B cell (primary cell): Measurements from ENCODE around the gene PM20D2. TPM values are rescaled to one million over a fixed set of nuclear protein-coding genes. Genes with fewer than 3 reads are reported as not detected.

Experiments
- ATAC-seq: fragments of 200-7000 bp; cut with Tn5 transposase; one replicate; pipeline ENCODE4 v1.10.0; 2021; ENCODE audit warnings: low read depth, mild to moderate bottlenecking, moderate number of reproducible peaks, moderate library complexity
- CTCF ChIA-PET: fragments of 350-600 bp; sonication (Branson Sonifier 250); formaldehyde crosslinking; loops from one replicate; lab custom pipeline; 2021; ENCODE audit warnings: antibody characterized with exemption, inconsistent platforms; lab: Charles Lee
- POLR2A ChIA-PET: fragments of 350-600 bp; sonication (Branson Sonifier 250); formaldehyde crosslinking; loops from one replicate; lab custom pipeline; 2021; ENCODE audit warnings: antibody characterized with exemption; lab: Charles Lee
- DNase-seq: peaks from one replicate; pipeline ENCODE4 v3.0.0; 2013
- H2AFZ ChIP-seq: 2 replicates; pipeline ENCODE4 v1.6.1; 2012; ENCODE audit warnings: mild to moderate bottlenecking, low read depth, low read length; ENCODE audit not compliant: insufficient read depth, poor library complexity, severe bottlenecking
- H3K27ac ChIP-seq, 2 donors: 1 replicate in 1 of 2; 2 replicates in 1 of 2; pipeline ENCODE4 v1.5.1; 2012 to 2013; ENCODE audit warnings: low read length in 2 of 2, mild to moderate bottlenecking in 2 of 2, moderate library complexity in 1 of 2
- H3K27me3 ChIP-seq, 4 experiments: fragments of 200-600 bp in 1 of 4; sonication (generic) in 1 of 4; replicated peaks in 1 of 4; 1 replicate in 2 of 4; 2 replicates in 2 of 4; pipeline versions ENCODE4 v1.6.1 to v1.7.0; 2013 to 2016; ENCODE audit warnings: low read length in 3 of 4, mild to moderate bottlenecking in 2 of 4, mixed read lengths in 1 of 4, moderate library complexity in 1 of 4; ENCODE audit not compliant: insufficient read depth in 4 of 4, control insufficient read depth in 3 of 4; ENCODE audit errors: control extremely low read depth in 1 of 4
- H3K36me3 ChIP-seq, 2 experiments: replicated peaks in 1 of 2; 1 replicate in 1 of 2; 2 replicates in 1 of 2; pipeline versions ENCODE4 v1.6.1 to v1.7.1; 2013; ENCODE audit warnings: low read length in 1 of 2; ENCODE audit not compliant: insufficient read depth in 2 of 2, control insufficient read depth in 1 of 2; ENCODE audit errors: control extremely low read depth in 1 of 2, extremely low read depth in 1 of 2
- H3K4me1 ChIP-seq, 2 donors: fragments of 200-600 bp in 1 of 2; sonication (generic) in 1 of 2; 1 replicate in 1 of 2; 2 replicates in 1 of 2; pipeline versions ENCODE4 v1.5.1 to v1.6.1; 2013 to 2017; ENCODE audit warnings: low read length in 2 of 2; ENCODE audit not compliant: control insufficient read depth in 2 of 2, insufficient read depth in 2 of 2
- H3K4me2 ChIP-seq: replicated peaks from 2 replicates; pipeline ENCODE3; 2012; ENCODE audit warnings: mild to moderate bottlenecking, low read depth, low read length; ENCODE audit not compliant: poor library complexity, severe bottlenecking
- H3K4me3 ChIP-seq, 5 experiments: fragments of 200-600 bp in 1 of 5; sonication (generic) in 1 of 5; 1 replicate in 3 of 5; 2 replicates in 2 of 5; pipeline versions ENCODE4 v1.5.1 to v1.7.0; 2011 to 2016; ENCODE audit warnings: low read length in 4 of 5, mild to moderate bottlenecking in 4 of 5, low read depth in 2 of 5, control low read depth in 1 of 5, moderate library complexity in 1 of 5; ENCODE audit not compliant: insufficient read depth in 1 of 5; ENCODE audit errors: control extremely low read depth in 1 of 5, extremely low read depth in 1 of 5
- H3K79me2 ChIP-seq: fragments of 200-600 bp; sonication (generic); one replicate; pipeline ENCODE4 v1.6.0; 2016; ENCODE audit warnings: low read length; ENCODE audit not compliant: control insufficient read depth, insufficient read depth
- H3K9ac ChIP-seq: fragments of 200-600 bp; sonication (generic); 2 replicates; pipeline ENCODE4 v1.6.1; 2017; ENCODE audit warnings: mild to moderate bottlenecking, low read length, moderate library complexity
- H3K9me3 ChIP-seq, 3 donors: one replicate each; pipeline versions ENCODE4 v1.6.1 to v1.7.1; 2013; ENCODE audit warnings: low read length in 2 of 3; ENCODE audit not compliant: control insufficient read depth in 2 of 3, insufficient read depth in 1 of 3; ENCODE audit errors: control extremely low read depth in 1 of 3
- H4K20me1 ChIP-seq: 2 replicates; pipeline ENCODE4 v1.6.0; 2012; ENCODE audit warnings: mild to moderate bottlenecking, low read length; ENCODE audit not compliant: insufficient read depth, control insufficient read depth, poor library complexity, severe bottlenecking
- H3K27ac Mint-ChIP-seq: one replicate; pipeline ENCODE4 v1.8.0; 2021; ENCODE audit warnings: mixed read lengths
- H3K27me3 Mint-ChIP-seq: one replicate; pipeline ENCODE4 v1.8.0; 2021; ENCODE audit warnings: mixed read lengths
- H3K4me1 Mint-ChIP-seq: one replicate; pipeline ENCODE4 v1.8.0; 2021; ENCODE audit warnings: mixed read lengths
- H3K4me3 Mint-ChIP-seq: one replicate; pipeline ENCODE4 v1.8.0; 2021; ENCODE audit warnings: mixed read lengths
- H3K9me3 Mint-ChIP-seq: one replicate; pipeline ENCODE4 v1.8.0; 2022; ENCODE audit warnings: mixed read lengths; ENCODE audit not compliant: insufficient read depth
- CTCF ChIP-seq: fragments of 200-600 bp; IDR thresholded peaks from one replicate; pipeline ENCODE4 v1.8.0; 2022; ENCODE audit warnings: antibody characterized with exemption, mild to moderate bottlenecking
- EZH2 ChIP-seq: IDR thresholded peaks from 2 replicates; pipeline ENCODE4 v1.6.1; 2012; ENCODE audit warnings: borderline replicate concordance, low read depth, mild to moderate bottlenecking, moderate library complexity, low read length; ENCODE audit not compliant: insufficient read depth, poor library complexity, severe bottlenecking
- WGBS: methylation state at CpG from one replicate; pipeline ENCODE4 v1.1.5; 2013; ENCODE audit warnings: missing lambda C conversion rate; ENCODE audit not compliant: insufficient coverage; 5-methylcytosine and 5-hydroxymethylcytosine counted together
- intact Hi-C: fragments of 100-400 bp; cut with micrococcal nuclease; formaldehyde crosslinking; loops from one replicate; pipeline ENCODE4 v1.10.0; 2022
- polyA plus RNA-seq: library from polyadenylated mRNA; depleted of rRNA; stranded (reverse); fragments of >200 nt; gene quantifications from 2 replicates; pipeline ENCODE4 v1.2.3, GENCODE V29; 2012
- total RNA-seq, 2 donors: library from RNA; stranded (reverse); fragments of 120-200 nt in 1 of 2; gene quantifications; 1 replicate in 1 of 2; 2 replicates in 1 of 2; pipeline versions ENCODE4 v1.2.3 to v1.2.4, GENCODE V29; 2013 to 2022

PM20D2 gene
- total and polyA plus RNA-seq, 2 donors (not counting 1 experiment from before 2014, with no cell fraction given), result 7.4 to 16.4 TPM

- H4K20me1 ChIP-seq, result no peaks in the 10 kb centered on the region
- TF ChIP-seq EZH2 (no peak), CTCF (no peak)
- no peak for DNase-seq
- H3K4me3 Mint-ChIP-seq, result no peak overlapping the region
- POLR2A ChIA-PET, result no interaction called here
- WGBS, result 83% methylated on average over 1 of the region's 4 CpGs
- no peaks in the 10 kb centered on the region for H3K27me3 ChIP-seq
- intact Hi-C loops, result no loop called here
- H3K4me1 ChIP-seq, result no peaks in the 10 kb centered on the region
- no peak overlapping the region for H3K27ac Mint-ChIP-seq
- CTCF ChIA-PET, result no interaction called here
- H3K79me2 ChIP-seq, result no peaks in the 10 kb centered on the region
- H3K4me3 ChIP-seq, result no peak overlapping the region
- no peak for ATAC-seq
- H3K4me2 ChIP-seq, result no peak overlapping the region
- H3K27me3 Mint-ChIP-seq, result no peaks in the 10 kb centered on the region
- H3K9ac ChIP-seq, result no peak overlapping the region
- H3K9me3 Mint-ChIP-seq, result no peaks in the 10 kb centered on the region
- no peak overlapping the region for H3K27ac ChIP-seq
- H3K4me1 Mint-ChIP-seq, result no peaks in the 10 kb centered on the region
- peaks cover 0 to 1% (median 0%) of the 10 kb centered on the region in 3 donors for H3K9me3 ChIP-seq
- no peak overlapping the region for H2AFZ ChIP-seq
- peaks cover 10 to 30% of the 10 kb centered on the region in 2 experiments for H3K36me3 ChIP-seq
Measured at GRCh38 chr6:89162047-89162371, 16.2 kb downstream of the PM20D2 start.

- ATAC-seq, result no peak
- H3K79me2 ChIP-seq, result no peaks in the 10 kb centered on the region
Measured at GRCh38 chr6:89172131-89172530, 26.3 kb downstream of the PM20D2 start.

More at GRCh38 chr6:89172131-89172530, 26.3 kb downstream of the PM20D2 start:
- H3K4me1 Mint-ChIP-seq, result no peaks in the 10 kb centered on the region
- Histone ChIP-seq H2AFZ (no peak overlapping the region), H3K27ac (no peak overlapping the region), H3K4me2 (no peak overlapping the region), H4K20me1 (no peaks in the 10 kb centered on the region), H3K27me3 (no peaks in the 10 kb centered on the region), H3K36me3 (no peaks in the 10 kb centered on the region), H3K4me1 (no peaks in the 10 kb centered on the region), H3K4me3 (no peak overlapping the region), H3K9me3 (peaks cover 0 to under 1% (median 0%) of the 10 kb centered on the region in 3 donors), H3K9ac (no peak overlapping the region)
- no peaks in the 10 kb centered on the region for H3K27me3 Mint-ChIP-seq
- no peak for DNase-seq
- TF ChIP-seq EZH2 (no peak), CTCF (no peak)
- ChIA-PET CTCF (no interaction called here), POLR2A (no interaction called here)
- H3K4me3 Mint-ChIP-seq, result no peak overlapping the region
- 86% methylated on average over 3 of the region's 6 CpGs for WGBS
- intact Hi-C loops, result no loop called here
- H3K27ac Mint-ChIP-seq, result no peak overlapping the region
- no peaks in the 10 kb centered on the region for H3K9me3 Mint-ChIP-seq
